ENCODE data around the gene CNKSR3.

- TF ChIP-seq CTCF (IDR thresholded peaks at IDR 0.05; ENCODE audit: low read depth, low read length), result no peak
- TF ChIP-seq EZH2phosphoT487 (IDR thresholded peaks at IDR 0.05; ENCODE audit: low read depth), result no peak
Observed at GRCh38 chr6:154536255-154536654, 25.8 kb upstream of the CNKSR3 start.

All from OCI-LY3 (cell line).